ENCODE measurements around the gene HDAC4. TPM values are rescaled to one million over a fixed set of nuclear protein-coding genes. Genes with fewer than 3 reads are reported as not detected.
"Not testable (repeated sequence)": the region's sequence is repeated elsewhere in the genome, so short reads cannot be mapped to it uniquely, and the experiment has no call there.

HDAC4 gene
- total RNA-seq, 6 experiments from 2014 or later = 7.4 to 13.0 (median 9.5) TPM

GRCh38 chr2:239178954-239179353, 221.9 kb downstream of the HDAC4 start:
- no peak overlapping the region for H3K27ac Mint-ChIP-seq
- H3K4me3 Mint-ChIP-seq = no peak overlapping the region
- no peak for TF ChIP-seq CTCF (IDR thresholded peaks at IDR 0.05)
- peaks cover 1% of the 10 kb centered on the region; the same call in 1 of the 2 replicates for H3K27me3 Mint-ChIP-seq (ENCODE audit: insufficient read depth)
- no peak for DNase-seq
- H3K9me3 Mint-ChIP-seq = no peaks in the 10 kb centered on the region
- peaks cover 29% of the 10 kb centered on the region for H3K36me3 Mint-ChIP-seq (ENCODE audit: low read depth)
- no peaks in the 10 kb centered on the region for H3K4me1 Mint-ChIP-seq (ENCODE audit: low read depth)

GRCh38 chr2:239178484-239178883, 222.3 kb downstream of the HDAC4 start:
- Mint-ChIP-seq H3K4me3 (no peak overlapping the region), H3K36me3 (ENCODE audit: low read depth) (peaks cover 31% of the 10 kb centered on the region), H3K9me3 (no peaks in the 10 kb centered on the region), H3K4me1 (ENCODE audit: low read depth) (no peaks in the 10 kb centered on the region), H3K27me3 (ENCODE audit: insufficient read depth) (peaks cover 1% of the 10 kb centered on the region; the same call in 1 of the 2 replicates), H3K27ac (no peak overlapping the region)
- TF ChIP-seq CTCF (IDR thresholded peaks at IDR 0.05) = no peak
- no peak for DNase-seq

GRCh38 chr2:239177908-239178307, 222.9 kb downstream of the HDAC4 start:
- Mint-ChIP-seq H3K27me3 (ENCODE audit: insufficient read depth) (0 out of 2 replicates have a peak, but pooled peaks cover 1% of the 10 kb centered on the region), H3K4me1 (ENCODE audit: low read depth) (no peaks in the 10 kb centered on the region), H3K4me3 (no peak overlapping the region), H3K27ac (no peak overlapping the region), H3K9me3 (no peaks in the 10 kb centered on the region), H3K36me3 (ENCODE audit: low read depth) (peaks cover 37% of the 10 kb centered on the region)
- TF ChIP-seq CTCF (IDR thresholded peaks at IDR 0.05) = no peak
- DNase-seq = no peak

- TF ChIP-seq CTCF (IDR thresholded peaks at IDR 0.05) = no peak
- no peaks in the 10 kb centered on the region for H3K4me1 Mint-ChIP-seq (ENCODE audit: low read depth)
- peaks cover 5% of the 10 kb centered on the region; the same call in 1 of the 2 replicates for H3K9me3 Mint-ChIP-seq
- H3K27ac Mint-ChIP-seq = no peak overlapping the region
- 0 out of 2 replicates have a peak, but pooled peaks cover 1% of the 10 kb centered on the region for H3K27me3 Mint-ChIP-seq (ENCODE audit: insufficient read depth)
- DNase-seq = no peak
- H3K4me3 Mint-ChIP-seq = no peak overlapping the region
- H3K36me3 Mint-ChIP-seq (ENCODE audit: low read depth) = peaks cover 43% of the 10 kb centered on the region
Measured at GRCh38 chr2:239177325-239177724, 223.5 kb downstream of the HDAC4 start.

GRCh38 chr2:239176138-239176803, 224.5 kb downstream of the HDAC4 start:
- H3K36me3 Mint-ChIP-seq (ENCODE audit: low read depth) = peaks cover 50% of the 10 kb centered on the region
- H3K4me1 Mint-ChIP-seq (ENCODE audit: low read depth); H3K27me3 Mint-ChIP-seq (ENCODE audit: insufficient read depth); H3K4me3 Mint-ChIP-seq; H3K27ac Mint-ChIP-seq; DNase-seq: not testable (repeated sequence)
- H3K9me3 Mint-ChIP-seq = peaks cover 12% of the 10 kb centered on the region

- Mint-ChIP-seq H3K4me1 (ENCODE audit: low read depth) (no peaks in the 10 kb centered on the region), H3K36me3 (ENCODE audit: low read depth) (peaks cover 60% of the 10 kb centered on the region), H3K4me3 (no peak overlapping the region), H3K27me3 (ENCODE audit: insufficient read depth) (peaks cover 1% of the 10 kb centered on the region; the same call in 1 of the 2 replicates), H3K9me3 (peaks cover 20% of the 10 kb centered on the region), H3K27ac (no peak overlapping the region)
- TF ChIP-seq CTCF (IDR thresholded peaks at IDR 0.05) = no peak
- DNase-seq = no peak
Measured at GRCh38 chr2:239175181-239175580, 225.6 kb downstream of the HDAC4 start.
